SK-MEL-5 (cell line): ENCODE measurements around the gene CLUH. TPM values are rescaled to one million over a fixed set of nuclear protein-coding genes. Genes with fewer than 3 reads are reported as not detected.

Source experiments
- DNase-seq: peaks from one replicate; pipeline ENCODE4 v3.0.0-alpha.2; 2016; ENCODE audit warnings: low read depth, low spot score
- in situ Hi-C: cut with HindIII; loops from 2 replicates; pipeline ENCODE4 v1.10.0; 2016; ENCODE audit warnings: low sequenced_read_pairs, high pct_unique_total_duplicates, low pct_unique_long_range_greater_than_20kb
- total RNA-seq: library from RNA; depleted of rRNA; stranded (reverse); fragments of >200 nt; shearing (Covaris generic); gene quantifications from 2 replicates; pipeline ENCODE4 v1.2.3, GENCODE V29; 2014

Gene CLUH
- total RNA-seq, 1 experiment from 2014 or later, result 56.1 TPM

- in situ Hi-C loops, result no loop called here
- no peak for DNase-seq
Observed at GRCh38 chr17:2694381-2695242, 17.0 kb downstream of the CLUH start.

- no peak for DNase-seq
Observed at GRCh38 chr17:2693561-2694380, 17.8 kb downstream of the CLUH start.

GRCh38 chr17:2692781-2693135, 18.8 kb downstream of the CLUH start:
- in situ Hi-C loops, result no loop called here
- DNase-seq, result no peak

More at GRCh38 chr17:2693561-2694380, 17.8 kb downstream of the CLUH start:
- in situ Hi-C loops, result no loop called here

DNA sequence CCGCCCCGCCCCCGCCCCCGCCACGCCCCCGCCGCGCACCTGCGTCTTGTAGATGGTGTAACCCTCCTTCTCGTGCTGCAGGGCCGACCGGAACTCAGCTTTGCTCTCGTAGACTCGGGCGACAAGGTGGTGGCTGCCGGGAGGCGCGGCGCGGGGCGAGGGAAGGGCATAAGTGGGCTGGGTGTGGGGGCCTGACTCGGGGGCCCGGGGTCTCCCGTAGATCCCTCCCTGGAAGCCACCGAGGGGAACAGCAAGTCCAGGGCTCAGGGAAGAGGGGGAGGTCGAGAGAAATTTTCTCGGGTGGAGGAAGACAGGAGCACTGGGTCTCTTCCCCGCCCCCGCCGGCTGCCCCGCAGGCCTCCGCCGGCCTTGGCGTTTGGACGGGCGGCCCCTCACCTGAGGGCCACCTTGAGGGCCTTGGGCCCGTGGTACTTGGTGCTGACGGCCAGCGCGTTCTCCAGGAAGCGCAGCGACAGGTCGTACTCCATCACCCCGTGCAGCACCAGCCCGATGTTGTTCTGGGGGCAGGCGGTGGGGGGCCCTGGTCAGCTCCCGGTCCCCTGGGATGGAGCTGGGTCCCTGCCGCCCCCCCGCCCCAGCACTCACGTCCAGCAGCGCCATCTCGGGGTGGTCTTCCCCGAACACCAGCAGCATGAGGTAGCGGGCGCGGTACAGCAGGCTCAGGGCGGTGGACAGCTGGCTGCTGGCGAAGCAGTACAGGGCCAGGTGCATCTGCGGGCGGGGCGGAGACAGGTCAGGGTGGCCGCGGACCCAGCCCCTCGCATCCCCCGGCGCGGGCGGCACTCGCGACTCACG, 19.4 kb downstream of the CLUH start:
- in situ Hi-C loops, result no loop called here
- no peak for DNase-seq

DNA sequence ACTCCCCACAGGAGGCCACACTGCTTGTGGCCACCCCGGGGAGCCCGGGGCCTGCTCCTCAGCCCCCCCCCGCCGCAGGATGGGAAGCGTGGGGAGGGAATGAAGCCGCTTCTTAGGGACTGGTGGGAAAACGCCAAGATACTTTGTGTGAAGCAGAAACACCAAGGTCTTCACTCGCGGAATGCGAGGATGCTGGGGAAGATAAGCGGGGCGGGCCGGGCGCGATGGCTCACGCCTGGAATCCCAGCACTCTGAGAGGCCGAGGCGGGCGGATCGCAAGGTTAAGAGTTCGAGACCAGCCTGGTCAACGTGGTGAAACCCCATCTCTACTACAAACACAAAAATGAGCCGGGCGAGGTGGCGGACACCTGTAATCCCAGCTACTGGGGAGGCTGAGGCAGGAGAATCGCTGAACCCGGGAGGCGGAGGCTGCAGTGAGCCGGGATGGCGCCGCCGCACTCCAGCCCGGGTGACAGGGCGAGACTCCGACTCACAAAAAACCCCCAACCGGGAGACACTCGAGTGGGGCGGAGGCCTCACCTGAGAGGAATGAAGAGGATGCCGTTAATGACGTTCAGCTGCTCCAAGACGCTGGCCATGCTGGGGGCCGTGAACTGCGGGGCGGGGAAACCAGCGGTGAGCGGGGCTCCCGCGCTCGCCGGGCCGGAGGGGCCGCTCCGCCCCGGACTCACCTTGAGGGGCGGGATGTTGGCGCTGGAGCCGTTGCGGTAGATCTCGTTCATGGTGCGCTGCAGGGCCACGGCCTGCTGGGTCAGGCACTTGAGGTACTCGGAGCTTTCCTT, 20.3 kb downstream of the CLUH start:
- in situ Hi-C loops, result no loop called here
- DNase-seq, result no peak

- in situ Hi-C loops, result no loop called here
- no peak for DNase-seq
Observed at GRCh38 chr17:2690165-2691068, 21.1 kb downstream of the CLUH start.

- in situ Hi-C loops, result no loop called here
- DNase-seq, result no peak
Observed at GRCh38 chr17:2689411-2690164, 22.0 kb downstream of the CLUH start.

- in situ Hi-C loops, result no loop called here
- DNase-seq, result no peak
Observed at GRCh38 chr17:2688351-2689342, 22.9 kb downstream of the CLUH start.

- in situ Hi-C loops, result no loop called here
- no peak for DNase-seq
Observed at GRCh38 chr17:2687074-2687418, 24.5 kb downstream of the CLUH start.

GRCh38 chr17:2685696-2686095, 25.9 kb downstream of the CLUH start:
- DNase-seq, result no peak
- in situ Hi-C loops, result no loop called here

DNA sequence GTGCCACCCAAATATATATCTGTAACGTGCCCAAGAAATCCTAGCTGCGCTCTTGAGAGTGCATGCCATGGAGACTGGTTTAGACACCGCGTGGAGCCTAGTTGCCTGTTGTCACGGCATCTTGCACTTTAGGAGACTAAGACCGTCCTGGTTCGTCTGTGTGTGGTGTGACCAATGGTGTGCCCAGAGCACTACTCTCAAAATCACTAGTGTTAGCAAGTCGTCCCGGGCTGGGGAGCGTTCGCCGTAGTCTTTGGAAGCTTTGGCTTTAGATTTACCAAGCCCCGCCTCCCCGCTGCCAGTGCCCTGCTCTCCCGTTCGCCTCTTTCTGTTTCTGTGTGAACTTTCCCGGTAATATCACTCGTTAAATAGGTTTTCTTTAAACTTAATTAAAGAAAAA, 27.0 kb downstream of the CLUH start:
- in situ Hi-C loops, result no loop called here
- no peak for DNase-seq

- DNase-seq, result no peak
- in situ Hi-C loops, result no loop called here
Observed at GRCh38 chr17:2683912-2684311, 27.7 kb downstream of the CLUH start.

GRCh38 chr17:2682176-2682938, 29.2 kb downstream of the CLUH start:
- no peak for DNase-seq
- in situ Hi-C loops, result no loop called here

GRCh38 chr17:2681650-2682049, 29.9 kb downstream of the CLUH start:
- DNase-seq, result no peak
- in situ Hi-C loops, result no loop called here
